Measurements from ENCODE around the gene ARID3C.

The ARID3C gene

GRCh38 chr9:34607331-34607730, 21.5 kb downstream of the ARID3C start:
- no peak for ATAC-seq
- TF ChIP-seq ARNTL (CRISPR knock-in tag; IDR thresholded peaks at IDR 0.05; ENCODE audit: borderline replicate concordance, low read depth) (no peak), OSR1 (CRISPR knock-in tag; IDR thresholded peaks at IDR 0.05) (no peak), TCF4 (CRISPR knock-in tag; IDR thresholded peaks at IDR 0.05; ENCODE audit: borderline replicate concordance) (no peak), PPARA (CRISPR knock-in tag; IDR thresholded peaks at IDR 0.05; ENCODE audit: borderline replicate concordance) (no peak)

GRCh38 chr9:34606905-34607304, 22.0 kb downstream of the ARID3C start:
- TF ChIP-seq SNAI2 (CRISPR knock-in tag; IDR thresholded peaks at IDR 0.05) (no peak), RARB (CRISPR knock-in tag; IDR thresholded peaks at IDR 0.05) (no peak), GLIS3 (CRISPR knock-in tag; IDR thresholded peaks at IDR 0.05) (no peak), ISL1 (CRISPR knock-in tag; IDR thresholded peaks at IDR 0.05) (no peak), POU6F1 (CRISPR knock-in tag; IDR thresholded peaks at IDR 0.05; ENCODE audit: borderline replicate concordance, low read depth) (no peak), CSDC2 (CRISPR knock-in tag; IDR thresholded peaks at IDR 0.05) (no peak), ZC3H10 (CRISPR knock-in tag; IDR thresholded peaks at IDR 0.05) (no peak), BACH2 (CRISPR knock-in tag; IDR thresholded peaks at IDR 0.05; ENCODE audit: borderline replicate concordance) (no peak)
- TF ChIP-seq, protein P1, sequence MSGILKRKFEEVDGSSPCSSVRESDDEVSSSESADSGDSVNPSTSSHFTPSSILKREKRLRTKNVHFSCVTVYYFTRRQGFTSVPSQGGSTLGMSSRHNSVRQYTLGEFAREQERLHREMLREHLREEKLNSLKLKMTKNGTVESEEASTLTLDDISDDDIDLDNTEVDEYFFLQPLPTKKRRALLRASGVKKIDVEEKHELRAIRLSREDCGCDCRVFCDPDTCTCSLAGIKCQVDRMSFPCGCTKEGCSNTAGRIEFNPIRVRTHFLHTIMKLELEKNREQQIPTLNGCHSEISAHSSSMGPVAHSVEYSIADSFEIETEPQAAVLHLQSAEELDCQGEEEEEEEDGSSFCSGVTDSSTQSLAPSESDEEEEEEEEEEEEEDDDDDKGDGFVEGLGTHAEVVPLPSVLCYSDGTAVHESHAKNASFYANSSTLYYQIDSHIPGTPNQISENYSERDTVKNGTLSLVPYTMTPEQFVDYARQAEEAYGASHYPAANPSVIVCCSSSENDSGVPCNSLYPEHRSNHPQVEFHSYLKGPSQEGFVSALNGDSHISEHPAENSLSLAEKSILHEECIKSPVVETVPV (CRISPR knock-in tag; IDR thresholded peaks at IDR 0.05), result no peak

DNA sequence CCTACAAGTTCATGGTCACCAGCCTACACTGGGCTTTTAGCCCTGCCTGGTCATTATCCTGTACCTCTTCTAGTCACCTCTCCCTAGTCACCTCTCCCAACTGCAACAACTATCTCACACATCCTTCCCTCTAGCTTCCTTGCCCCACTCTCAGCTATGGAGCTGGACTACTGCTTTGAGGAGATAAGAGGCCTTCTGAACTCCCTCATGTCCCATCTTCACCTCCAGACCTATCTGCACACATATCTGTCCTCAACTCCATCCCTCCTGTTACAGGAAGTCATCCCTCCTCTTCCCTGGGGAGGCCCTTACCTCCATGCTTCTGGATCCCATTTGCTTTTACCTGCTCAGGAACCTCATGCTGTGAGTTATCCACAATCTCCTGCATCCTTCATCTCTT, 22.7 kb downstream of the ARID3C start:
- ATAC-seq, result no peak
- TF ChIP-seq OSR1 (CRISPR knock-in tag; IDR thresholded peaks at IDR 0.05) (no peak), ZNF565 (CRISPR knock-in tag; conservative IDR thresholded peaks at IDR 0.05; ENCODE audit: low read depth) (no peak), TOX (CRISPR knock-in tag; IDR thresholded peaks at IDR 0.05; ENCODE audit: borderline replicate concordance) (no peak), PATZ1 (CRISPR knock-in tag; IDR thresholded peaks at IDR 0.05; ENCODE audit: borderline replicate concordance) (no peak), ZFP3 (CRISPR knock-in tag; IDR thresholded peaks at IDR 0.05) (no peak), ISL1 (CRISPR knock-in tag; IDR thresholded peaks at IDR 0.05) (no peak), TCF4 (CRISPR knock-in tag; IDR thresholded peaks at IDR 0.05; ENCODE audit: borderline replicate concordance) (no peak), ZFP30 (CRISPR knock-in tag; IDR thresholded peaks at IDR 0.05) (no peak), GLIS3 (CRISPR knock-in tag; IDR thresholded peaks at IDR 0.05) (no peak), POU6F1 (CRISPR knock-in tag; IDR thresholded peaks at IDR 0.05; ENCODE audit: borderline replicate concordance, low read depth) (no peak), SNAI2 (CRISPR knock-in tag; IDR thresholded peaks at IDR 0.05) (no peak), CSDC2 (CRISPR knock-in tag; IDR thresholded peaks at IDR 0.05) (no peak), BACH2 (CRISPR knock-in tag; IDR thresholded peaks at IDR 0.05; ENCODE audit: borderline replicate concordance) (no peak), ZNF8 (CRISPR knock-in tag; IDR thresholded peaks at IDR 0.05) (no peak), ZC3H10 (CRISPR knock-in tag; IDR thresholded peaks at IDR 0.05) (no peak), TSHZ2 (CRISPR knock-in tag; IDR thresholded peaks at IDR 0.05) (no peak), ARNTL (CRISPR knock-in tag; IDR thresholded peaks at IDR 0.05; ENCODE audit: borderline replicate concordance, low read depth) (no peak), PPARA (CRISPR knock-in tag; IDR thresholded peaks at IDR 0.05; ENCODE audit: borderline replicate concordance) (no peak), ESRRG (CRISPR knock-in tag; IDR thresholded peaks at IDR 0.05) (no peak)
- TF ChIP-seq, protein P1 (CRISPR knock-in tag; IDR thresholded peaks at IDR 0.05), result no peak

More at GRCh38 chr9:34606905-34607304, 22.0 kb downstream of the ARID3C start:
- ATAC-seq, result no peak

All from SK-N-SH treated with all-trans-retinoic acid at 6 μM for 48 hours (cell line).